Measurements from ENCODE around the gene WNK1.
A peak's percentile ranks its signal among the peaks of the same experiment; 100 is the strongest.
"Not testable (repeated sequence)": the region's sequence is repeated elsewhere in the genome, so short reads cannot be mapped to it uniquely, and the experiment has no call there.

The WNK1 gene

GRCh38 chr12:749751-750270 is 2.6 kb upstream of the WNK1 start:
- DNase-seq (ENCODE audit: low spot score), result no peak

GRCh38 chr12:750366-751191 is 1.8 kb upstream of the WNK1 start:
- DNase-seq (ENCODE audit: low spot score), result no peak

- DNase-seq (ENCODE audit: low spot score), result peak; percentile 89
Measured at GRCh38 chr12:751192-751998, 984 bp upstream of the WNK1 start.

GRCh38 chr12:752695-753610 is 574 bp downstream of the WNK1 start:
- peak; percentile 77 for DNase-seq (ENCODE audit: low spot score)

- peak; percentile 18 for DNase-seq (ENCODE audit: low spot score)
Measured at GRCh38 chr12:753611-754472, 1.5 kb downstream of the WNK1 start.

GRCh38 chr12:754473-754820 is 2.1 kb downstream of the WNK1 start:
- DNase-seq (ENCODE audit: low spot score), result no peak

GRCh38 chr12:754851-755562 is 2.6 kb downstream of the WNK1 start:
- peak; percentile 56 for DNase-seq (ENCODE audit: low spot score)

- DNase-seq (ENCODE audit: low spot score), result no peak
Measured at GRCh38 chr12:759628-760027, 7.2 kb downstream of the WNK1 start.

- no peak for DNase-seq (ENCODE audit: low spot score)
Measured at GRCh38 chr12:761256-761655, 8.9 kb downstream of the WNK1 start.

- no peak for DNase-seq (ENCODE audit: low spot score)
Measured at GRCh38 chr12:765840-766239, 13.5 kb downstream of the WNK1 start.

- DNase-seq (ENCODE audit: low spot score), result no peak
Measured at GRCh38 chr12:768434-768833, 16.1 kb downstream of the WNK1 start.

GRCh38 chr12:770479-770878 is 18.1 kb downstream of the WNK1 start:
- peak; percentile 12 for DNase-seq (ENCODE audit: low spot score)

- DNase-seq (ENCODE audit: low spot score), result no peak
Measured at GRCh38 chr12:772056-772697, 19.8 kb downstream of the WNK1 start.

- DNase-seq (ENCODE audit: low spot score), result peak; percentile 10
Measured at GRCh38 chr12:774051-774614, 21.8 kb downstream of the WNK1 start.

GRCh38 chr12:775973-776771 is 23.8 kb downstream of the WNK1 start:
- DNase-seq (ENCODE audit: low spot score), result not testable (repeated sequence)

GRCh38 chr12:776772-777373 is 24.5 kb downstream of the WNK1 start:
- not testable (repeated sequence) for DNase-seq (ENCODE audit: low spot score)

- no peak for DNase-seq (ENCODE audit: low spot score)
Measured at GRCh38 chr12:777550-778047, 25.2 kb downstream of the WNK1 start.

- no peak for DNase-seq (ENCODE audit: low spot score)
Measured at GRCh38 chr12:778615-779014, 26.2 kb downstream of the WNK1 start.
